PFSK-1 (cell line): ENCODE results near the gene PRIMPOL.

Experiments
- POLR2AphosphoS5 ChIP-seq: IDR thresholded peaks from 2 replicates; pipeline ENCODE4 v1.6.1; 2012; ENCODE audit warnings: low read depth, mild to moderate bottlenecking, control low read depth, low read length, moderate library complexity
- SIN3A ChIP-seq: IDR thresholded peaks from 2 replicates; pipeline ENCODE4 v1.6.1; 2012; ENCODE audit warnings: mild to moderate bottlenecking, low read length, moderate library complexity, borderline replicate concordance; ENCODE audit not compliant: insufficient read depth
- TAF1 ChIP-seq: IDR thresholded peaks from 2 replicates; pipeline ENCODE4 v1.6.1; 2012; ENCODE audit warnings: low read length, control low read depth, borderline replicate concordance; ENCODE audit not compliant: insufficient read depth
- TF ChIP-seq, protein P1 (sequence below), 2 experiments: IDR thresholded peaks; 2 replicates each; pipeline versions ENCODE4 v1.6.1 to v1.8.0; 2011 to 2012; ENCODE audit warnings: low read depth in 2 of 2, low read length in 2 of 2, control low read depth in 1 of 2, inconsistent platforms in 1 of 2, mild to moderate bottlenecking in 1 of 2, moderate library complexity in 1 of 2; ENCODE audit not compliant: insufficient read depth in 1 of 2

DNA sequence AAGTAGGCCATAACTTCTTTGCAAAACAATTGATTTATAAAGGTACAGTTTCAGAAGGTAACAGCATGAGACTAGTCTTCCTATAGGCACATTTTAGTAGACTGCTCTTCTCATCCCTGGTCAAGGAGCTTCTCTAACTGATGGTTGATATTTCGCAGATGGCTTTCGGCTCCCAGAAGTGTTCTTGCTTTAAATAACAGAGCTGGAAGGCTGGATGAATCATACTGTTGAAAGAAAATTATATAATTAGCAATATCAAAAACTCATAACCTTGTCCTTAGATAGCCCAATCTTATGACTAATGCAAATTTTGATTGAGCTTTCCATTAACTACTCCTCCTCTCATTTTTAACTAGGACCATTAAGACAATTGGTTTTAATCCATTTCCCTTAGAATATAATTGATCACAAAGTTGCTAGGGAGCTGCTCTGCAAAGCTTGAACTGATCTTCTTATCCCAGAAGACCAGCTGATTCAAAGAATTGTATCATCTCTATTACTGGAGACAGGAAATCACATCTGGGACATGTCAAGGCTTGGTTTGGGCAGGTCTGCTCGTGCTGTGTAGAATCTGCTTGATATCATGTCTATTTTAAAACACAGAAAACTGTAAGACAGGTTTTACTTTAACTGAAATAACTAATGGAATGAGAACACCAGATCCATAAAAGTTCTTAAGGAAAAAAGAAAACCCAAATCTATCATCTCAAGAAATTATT, 45.8 kb downstream of the PRIMPOL start:
- TF ChIP-seq, protein P1, sequence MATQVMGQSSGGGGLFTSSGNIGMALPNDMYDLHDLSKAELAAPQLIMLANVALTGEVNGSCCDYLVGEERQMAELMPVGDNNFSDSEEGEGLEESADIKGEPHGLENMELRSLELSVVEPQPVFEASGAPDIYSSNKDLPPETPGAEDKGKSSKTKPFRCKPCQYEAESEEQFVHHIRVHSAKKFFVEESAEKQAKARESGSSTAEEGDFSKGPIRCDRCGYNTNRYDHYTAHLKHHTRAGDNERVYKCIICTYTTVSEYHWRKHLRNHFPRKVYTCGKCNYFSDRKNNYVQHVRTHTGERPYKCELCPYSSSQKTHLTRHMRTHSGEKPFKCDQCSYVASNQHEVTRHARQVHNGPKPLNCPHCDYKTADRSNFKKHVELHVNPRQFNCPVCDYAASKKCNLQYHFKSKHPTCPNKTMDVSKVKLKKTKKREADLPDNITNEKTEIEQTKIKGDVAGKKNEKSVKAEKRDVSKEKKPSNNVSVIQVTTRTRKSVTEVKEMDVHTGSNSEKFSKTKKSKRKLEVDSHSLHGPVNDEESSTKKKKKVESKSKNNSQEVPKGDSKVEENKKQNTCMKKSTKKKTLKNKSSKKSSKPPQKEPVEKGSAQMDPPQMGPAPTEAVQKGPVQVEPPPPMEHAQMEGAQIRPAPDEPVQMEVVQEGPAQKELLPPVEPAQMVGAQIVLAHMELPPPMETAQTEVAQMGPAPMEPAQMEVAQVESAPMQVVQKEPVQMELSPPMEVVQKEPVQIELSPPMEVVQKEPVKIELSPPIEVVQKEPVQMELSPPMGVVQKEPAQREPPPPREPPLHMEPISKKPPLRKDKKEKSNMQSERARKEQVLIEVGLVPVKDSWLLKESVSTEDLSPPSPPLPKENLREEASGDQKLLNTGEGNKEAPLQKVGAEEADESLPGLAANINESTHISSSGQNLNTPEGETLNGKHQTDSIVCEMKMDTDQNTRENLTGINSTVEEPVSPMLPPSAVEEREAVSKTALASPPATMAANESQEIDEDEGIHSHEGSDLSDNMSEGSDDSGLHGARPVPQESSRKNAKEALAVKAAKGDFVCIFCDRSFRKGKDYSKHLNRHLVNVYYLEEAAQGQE (IDR thresholded peaks at IDR 0.05; ENCODE audit: insufficient read depth in 1 of 2, low read depth in 2 of 2, low read length in 2 of 2), result no peak
- TF ChIP-seq TAF1 (no peak), POLR2AphosphoS5 (no peak), SIN3A (no peak)
